ENCODE results near the gene UGT1A10.

The UGT1A10 gene

DNA sequence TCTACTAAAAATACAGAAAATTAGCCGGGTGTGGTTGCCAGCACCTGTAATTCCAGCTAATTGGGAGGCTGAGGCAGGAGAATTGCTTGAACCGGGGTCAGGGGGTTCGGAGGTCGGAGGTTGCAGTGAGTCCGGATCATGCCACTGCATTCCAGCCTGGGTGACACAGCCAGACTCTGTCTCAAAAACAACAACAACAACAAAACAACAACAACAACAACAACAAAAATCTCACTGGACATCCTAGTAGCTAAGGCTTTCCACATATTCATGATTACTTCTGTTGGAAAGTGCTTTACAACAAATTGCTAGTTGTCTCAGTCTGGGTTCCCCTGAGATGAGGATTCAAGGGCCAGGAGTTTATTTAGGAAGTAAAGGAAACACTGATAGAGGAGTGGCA lies 137.6 kb downstream of the UGT1A10 start:
- DNase-seq (ENCODE audit: low read depth), result no peak

GRCh38 chr2:233775414-233775813 lies 139.2 kb downstream of the UGT1A10 start:
- no peak for DNase-seq (ENCODE audit: low read depth)

- DNase-seq (ENCODE audit: low read depth), result no peak
These were observed 141.8 kb downstream of the UGT1A10 start, which contains the start of gene MROH2A for GRCh38 chr2:233778030-233778429. Gene MROH2A (plus strand): TSS chr2:233778330. CDS start chr2:233779359, 1,029 bp downstream.

DNA sequence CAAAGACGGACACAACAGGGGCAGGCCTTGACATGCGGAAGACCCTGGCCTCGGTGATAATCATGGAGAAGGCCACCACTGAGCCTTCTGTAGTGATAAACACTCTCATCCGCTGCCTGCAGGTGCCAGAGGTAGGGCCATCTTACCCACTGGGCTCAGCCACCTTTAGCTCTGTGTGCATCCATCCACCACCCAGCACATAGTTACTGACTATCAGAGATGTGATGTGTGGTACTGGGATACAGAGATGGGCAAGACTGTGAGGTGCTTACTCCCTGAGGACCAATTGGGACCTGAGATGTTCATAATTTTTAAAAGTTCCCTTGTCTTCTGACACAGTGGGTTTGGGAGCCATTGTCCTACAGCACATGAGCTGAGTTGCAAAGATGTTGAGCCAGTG lies 143.5 kb downstream of the UGT1A10 start:
- no peak for DNase-seq (ENCODE audit: low read depth)

- no peak for DNase-seq (ENCODE audit: low read depth)
These were observed 144.5 kb downstream of the UGT1A10 start for GRCh38 chr2:233780771-233781170.

- DNase-seq (ENCODE audit: low read depth), result no peak
These were observed 153.3 kb downstream of the UGT1A10 start for GRCh38 chr2:233789554-233789953.

- DNase-seq (ENCODE audit: low read depth), result no peak
These were observed 155.1 kb downstream of the UGT1A10 start for GRCh38 chr2:233791151-233791882.

- no peak for DNase-seq (ENCODE audit: low read depth)
These were observed 155.7 kb downstream of the UGT1A10 start for GRCh38 chr2:233791883-233792329.

GRCh38 chr2:233792720-233793119 lies 156.5 kb downstream of the UGT1A10 start:
- no peak for DNase-seq (ENCODE audit: low read depth)

- DNase-seq (ENCODE audit: low read depth), result no peak
These were observed 157.3 kb downstream of the UGT1A10 start for GRCh38 chr2:233793465-233794127.

GRCh38 chr2:233794128-233794658 lies 157.9 kb downstream of the UGT1A10 start:
- no peak for DNase-seq (ENCODE audit: low read depth)

- DNase-seq (ENCODE audit: low read depth), result no peak
These were observed 159.5 kb downstream of the UGT1A10 start for GRCh38 chr2:233795735-233796171.

DNA sequence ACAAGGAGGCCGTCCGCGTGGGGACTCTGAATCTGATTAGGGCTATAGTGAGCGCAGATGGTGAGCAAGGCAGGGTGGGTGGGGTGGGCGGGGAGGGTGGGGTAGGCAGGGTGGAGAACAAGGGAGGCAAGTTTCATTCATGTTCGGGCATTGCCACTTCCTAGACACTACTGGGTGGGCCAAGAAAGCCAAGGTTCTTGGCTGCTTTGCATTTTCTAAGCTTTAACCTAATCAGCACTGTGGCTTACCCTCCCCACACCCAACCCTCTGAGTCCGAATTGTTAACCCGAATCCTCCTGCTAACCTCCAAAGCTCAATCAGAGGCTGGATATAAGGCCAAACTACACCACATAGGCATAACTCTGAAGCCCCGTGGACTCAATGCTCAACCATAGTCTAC lies 160.0 kb downstream of the UGT1A10 start:
- no peak for DNase-seq (ENCODE audit: low read depth)

- no peak for DNase-seq (ENCODE audit: low read depth)
These were observed 162.3 kb downstream of the UGT1A10 start for GRCh38 chr2:233798335-233799086.

DNA sequence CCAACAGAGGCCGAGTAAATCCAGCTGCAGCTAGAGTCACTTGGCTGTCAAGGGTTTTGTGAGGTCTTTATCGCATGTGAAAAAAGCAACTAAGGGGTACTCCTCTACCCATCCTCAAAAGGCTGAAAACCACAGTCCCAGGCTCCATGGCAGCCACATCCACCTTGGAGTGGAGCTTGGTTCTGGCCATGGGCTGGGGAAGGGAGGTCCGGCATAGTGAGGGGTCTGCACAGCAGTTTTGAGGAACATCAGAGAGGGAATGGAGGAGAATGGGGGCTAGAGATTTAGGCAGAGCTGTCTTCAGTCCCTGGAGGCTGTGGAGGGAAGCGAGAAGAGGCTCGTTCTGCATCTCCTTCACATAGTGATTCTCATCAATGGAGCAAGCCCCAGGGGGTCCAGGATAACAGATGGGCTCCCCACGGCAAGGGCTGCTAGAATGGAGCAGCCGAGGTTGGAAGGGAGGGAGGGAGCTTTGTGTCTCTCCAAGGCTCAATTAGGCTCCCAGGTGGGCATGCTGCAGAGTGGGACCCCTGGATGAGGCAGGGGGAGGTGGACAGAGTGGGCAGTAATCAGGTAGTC lies 162.9 kb downstream of the UGT1A10 start:
- no peak for DNase-seq (ENCODE audit: low read depth)

GRCh38 chr2:233799716-233800115 lies 163.5 kb downstream of the UGT1A10 start:
- DNase-seq (ENCODE audit: low read depth), result no peak

DNA sequence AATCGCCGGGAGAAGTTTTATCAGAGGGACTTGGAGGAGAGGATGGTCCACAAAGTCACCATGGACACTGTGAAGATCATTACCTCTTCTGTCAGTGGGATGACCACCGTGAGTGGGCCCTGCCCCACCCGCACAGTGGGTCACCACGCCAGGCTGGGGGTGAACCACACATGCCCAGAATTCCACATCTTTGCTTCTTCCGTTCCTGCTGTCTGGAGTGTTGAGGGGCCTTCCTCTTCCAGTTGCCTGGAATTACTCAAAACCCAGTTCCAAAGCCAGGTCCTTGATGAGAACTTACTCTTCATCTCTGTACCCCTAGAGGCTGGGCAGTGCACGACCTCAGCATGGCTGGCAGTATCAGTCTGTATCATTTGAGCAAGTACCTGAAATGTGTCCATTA lies 164.0 kb downstream of the UGT1A10 start:
- DNase-seq (ENCODE audit: low read depth), result no peak

GRCh38 chr2:233801357-233802131 lies 165.3 kb downstream of the UGT1A10 start:
- no peak for DNase-seq (ENCODE audit: low read depth)

GRCh38 chr2:233802132-233802815 lies 166.0 kb downstream of the UGT1A10 start:
- no peak for DNase-seq (ENCODE audit: low read depth)

- DNase-seq (ENCODE audit: low read depth), result no peak
These were observed 167.2 kb downstream of the UGT1A10 start for GRCh38 chr2:233803292-233803911.
